Measurements from ENCODE around the gene LRFN3.

The LRFN3 gene

DNA sequence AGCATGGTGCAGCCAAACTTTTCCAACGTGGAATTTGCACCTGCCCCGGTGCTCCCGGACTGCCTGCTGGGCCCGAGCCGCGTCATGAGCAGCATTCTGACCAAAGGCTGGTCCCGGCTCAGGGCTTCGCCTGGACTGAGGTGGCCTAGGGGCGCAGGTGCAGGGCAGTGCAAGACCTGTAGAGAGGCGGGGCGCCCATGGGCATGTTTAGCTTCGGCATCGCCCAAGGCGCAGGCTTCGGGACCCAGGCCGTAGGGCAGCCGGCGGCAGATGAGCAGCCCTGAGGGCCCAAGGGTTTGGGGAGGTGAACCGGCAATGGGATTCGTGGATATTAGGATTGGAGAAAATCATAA is 23.8 kb downstream of the LRFN3 start:
- no peak overlapping the region for H3K4me3 ChIP-seq (replicated peaks; ENCODE audit: low read depth, low read length)
- DNase-seq (ENCODE audit: extremely low read depth, low read depth) = no peak
- TF ChIP-seq, protein P1, sequence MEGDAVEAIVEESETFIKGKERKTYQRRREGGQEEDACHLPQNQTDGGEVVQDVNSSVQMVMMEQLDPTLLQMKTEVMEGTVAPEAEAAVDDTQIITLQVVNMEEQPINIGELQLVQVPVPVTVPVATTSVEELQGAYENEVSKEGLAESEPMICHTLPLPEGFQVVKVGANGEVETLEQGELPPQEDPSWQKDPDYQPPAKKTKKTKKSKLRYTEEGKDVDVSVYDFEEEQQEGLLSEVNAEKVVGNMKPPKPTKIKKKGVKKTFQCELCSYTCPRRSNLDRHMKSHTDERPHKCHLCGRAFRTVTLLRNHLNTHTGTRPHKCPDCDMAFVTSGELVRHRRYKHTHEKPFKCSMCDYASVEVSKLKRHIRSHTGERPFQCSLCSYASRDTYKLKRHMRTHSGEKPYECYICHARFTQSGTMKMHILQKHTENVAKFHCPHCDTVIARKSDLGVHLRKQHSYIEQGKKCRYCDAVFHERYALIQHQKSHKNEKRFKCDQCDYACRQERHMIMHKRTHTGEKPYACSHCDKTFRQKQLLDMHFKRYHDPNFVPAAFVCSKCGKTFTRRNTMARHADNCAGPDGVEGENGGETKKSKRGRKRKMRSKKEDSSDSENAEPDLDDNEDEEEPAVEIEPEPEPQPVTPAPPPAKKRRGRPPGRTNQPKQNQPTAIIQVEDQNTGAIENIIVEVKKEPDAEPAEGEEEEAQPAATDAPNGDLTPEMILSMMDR (IDR thresholded peaks at IDR 0.05; ENCODE audit: low read depth, low read length, missing control alignments) = no peak

DNA sequence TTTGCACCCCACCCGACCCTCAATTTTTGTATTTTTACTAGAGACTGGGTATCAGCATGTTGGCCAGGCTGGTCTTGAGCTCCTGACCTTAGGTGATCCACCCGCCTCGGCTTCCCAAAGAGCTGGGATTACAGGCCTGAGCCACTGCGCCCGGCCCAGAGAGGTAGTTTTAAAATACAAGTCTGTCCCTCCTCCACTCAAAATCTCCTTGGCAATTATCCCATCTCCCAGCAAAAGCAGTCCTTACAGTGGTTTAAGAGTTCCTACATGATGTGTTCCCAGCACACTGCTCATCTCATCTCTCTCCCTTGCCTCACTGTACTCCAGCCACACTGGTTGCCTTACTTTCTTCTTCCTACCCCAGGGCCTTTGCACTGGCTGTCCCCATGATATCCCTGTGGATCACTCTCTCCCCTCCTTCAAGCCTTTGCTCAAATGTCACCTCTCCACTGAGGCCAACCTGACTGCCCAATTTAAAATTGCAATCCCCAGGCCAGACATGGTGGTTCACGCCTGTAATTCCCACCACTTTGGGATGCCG is 24.3 kb downstream of the LRFN3 start:
- DNase-seq (ENCODE audit: extremely low read depth, low read depth) = no peak
- H3K4me3 ChIP-seq (replicated peaks; ENCODE audit: low read depth, low read length) = no peak overlapping the region
- TF ChIP-seq, protein P1 (IDR thresholded peaks at IDR 0.05; ENCODE audit: low read depth, low read length, missing control alignments) = no peak

DNA sequence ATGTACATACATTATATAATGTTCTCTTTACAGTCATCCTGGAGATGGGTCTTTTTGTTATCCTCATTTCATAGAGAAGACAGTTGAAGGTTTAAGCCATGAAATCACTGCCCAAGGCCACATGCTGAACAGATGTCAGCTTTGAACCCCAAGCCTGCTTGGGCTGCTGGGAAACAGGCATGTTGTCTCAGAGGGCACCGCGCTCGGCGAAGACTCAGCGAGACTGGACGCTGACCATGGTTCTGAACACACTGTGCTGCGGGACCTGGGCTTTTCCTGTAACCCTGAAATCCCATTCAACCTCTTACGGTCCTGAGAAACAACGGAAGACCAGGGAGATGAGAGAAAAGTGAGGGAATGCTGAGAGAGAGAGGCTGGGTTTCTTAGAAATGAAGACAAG is 27.3 kb downstream of the LRFN3 start:
- H3K4me3 ChIP-seq (replicated peaks; ENCODE audit: low read depth, low read length) = no peak overlapping the region
- TF ChIP-seq, protein P1 (IDR thresholded peaks at IDR 0.05; ENCODE audit: low read depth, low read length, missing control alignments) = no peak
- DNase-seq (ENCODE audit: extremely low read depth, low read depth) = peak; percentile 62

DNA sequence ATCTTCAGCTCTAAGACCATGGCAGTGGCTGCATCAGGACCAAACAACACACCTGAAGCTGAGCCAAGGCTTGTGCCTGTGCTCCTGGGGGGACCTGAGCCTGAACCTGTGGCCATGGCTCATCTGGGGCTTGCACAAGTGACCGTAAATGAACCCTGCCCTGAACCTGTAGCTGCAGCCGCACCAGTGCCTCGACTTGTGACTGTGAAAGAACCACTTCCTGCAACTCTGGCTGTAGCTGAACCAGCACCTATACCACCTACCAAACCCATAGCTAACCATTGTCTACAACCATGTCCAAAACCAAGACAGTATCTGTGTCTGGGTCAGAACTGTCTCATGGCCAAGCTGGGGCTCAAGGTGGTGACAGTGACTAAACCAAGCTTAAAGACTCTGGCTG is 30.6 kb downstream of the LRFN3 start:
- TF ChIP-seq, protein P1 (IDR thresholded peaks at IDR 0.05; ENCODE audit: low read depth, low read length, missing control alignments) = no peak
- H3K4me3 ChIP-seq (replicated peaks; ENCODE audit: low read depth, low read length) = no peak overlapping the region
- DNase-seq (ENCODE audit: extremely low read depth, low read depth) = no peak

DNA sequence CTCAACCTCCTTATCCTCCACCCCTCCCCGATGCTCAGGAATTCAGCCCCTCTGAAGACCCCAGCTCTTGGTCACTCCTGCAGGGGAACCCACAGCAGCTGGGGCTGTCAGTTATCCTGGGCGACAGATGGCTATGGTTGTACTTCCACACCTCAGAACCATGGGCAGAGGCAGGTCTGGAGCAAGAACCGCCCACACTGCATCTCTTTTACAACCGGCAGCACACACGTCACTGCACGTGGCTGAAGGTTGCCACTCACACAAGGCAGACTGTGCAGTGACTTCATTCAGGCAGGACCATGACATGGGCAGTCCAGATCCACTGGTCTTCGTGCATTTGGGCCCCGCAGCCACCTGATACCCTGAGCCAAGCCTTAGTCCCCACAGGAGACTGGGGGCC is 37.3 kb downstream of the LRFN3 start:
- TF ChIP-seq, protein P1 (IDR thresholded peaks at IDR 0.05; ENCODE audit: low read depth, low read length, missing control alignments) = no peak
- DNase-seq (ENCODE audit: extremely low read depth, low read depth) = no peak
- H3K4me3 ChIP-seq (replicated peaks; ENCODE audit: low read depth, low read length) = no peak overlapping the region

DNA sequence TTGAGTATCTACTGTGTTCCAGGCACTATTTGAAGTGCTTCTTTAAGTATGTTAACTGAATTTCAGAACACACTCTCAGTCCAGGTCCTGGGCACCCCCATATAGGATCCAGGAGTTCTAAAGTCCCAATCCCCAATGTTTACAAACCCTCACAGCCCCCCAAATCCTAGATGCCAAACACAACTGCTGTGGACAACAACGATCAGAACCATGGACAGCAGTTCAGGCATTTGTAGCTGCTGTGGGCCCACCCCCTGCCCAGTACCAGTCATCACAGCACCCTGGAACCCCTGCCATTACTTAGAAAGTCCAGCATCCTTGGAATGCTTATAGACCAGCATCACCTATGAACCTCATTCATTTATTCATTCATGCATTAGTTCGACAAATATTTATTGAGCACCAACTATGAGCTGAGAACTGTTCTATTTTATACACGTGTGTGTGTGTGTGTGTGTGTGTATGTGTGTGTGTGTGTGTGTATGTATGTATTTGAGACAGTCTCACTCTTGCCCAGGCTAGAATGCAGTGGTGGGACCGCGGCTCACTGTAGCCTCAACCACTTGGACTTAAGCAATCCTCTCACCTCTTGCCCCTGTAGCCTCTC is 39.5 kb downstream of the LRFN3 start:
- TF ChIP-seq, protein P1 (IDR thresholded peaks at IDR 0.05; ENCODE audit: low read depth, low read length, missing control alignments) = no peak
- no peak for DNase-seq (ENCODE audit: extremely low read depth, low read depth)
- no peak overlapping the region for H3K4me3 ChIP-seq (replicated peaks; ENCODE audit: low read depth, low read length)

Measured in HFF-Myc (cell line).